Measurements from ENCODE around the gene ZP3. TPM values are rescaled to one million over a fixed set of nuclear protein-coding genes. Genes with fewer than 3 reads are reported as not detected.

Gene ZP3
- total and polyA plus RNA-seq, 2 of the 8 experiments (the other 6 are each of a cell fraction or from before 2014, with no cell fraction given): 1.5 to 2.4 TPM

GRCh38 chr7:76400248-76400647 is 24.5 kb upstream of the ZP3 start:
- Histone ChIP-seq H3K9ac (replicated peaks in 1 of 4; ENCODE audit: extremely low read depth in 1 of 4, low read depth in 3 of 4, low read length in 3 of 4) (no peak overlapping the region), H3K4ac (replicated peaks; ENCODE audit: insufficient read length, low read depth, low read length) (no peak overlapping the region), H2BK120ac (replicated peaks; ENCODE audit: low read depth, low read length) (no peak overlapping the region), H3K4me2 (ENCODE audit: insufficient read depth in 1 of 2, low read depth in 2 of 2, low read length in 2 of 2) (no peak overlapping the region), H2BK5ac (ENCODE audit: low read depth, low read length) (no peak overlapping the region), H3K27me3 (replicated peaks in 1 of 4; ENCODE audit: control insufficient read depth in 3 of 4, extremely low read depth in 1 of 4, insufficient read depth in 3 of 4, low read length in 3 of 4) (peaks cover 0 to 4% (median 2%) of the 10 kb centered on the region in 4 experiments; a peak in 2 of 7 replicates), H3K18ac (ENCODE audit: extremely low read depth, low read length) (no peak overlapping the region), H2BK15ac (ENCODE audit: low read length) (no peak overlapping the region), H3K23me2 (ENCODE audit: low read depth, low read length) (no peaks in the 10 kb centered on the region; the same call in 1 of the 2 replicates), H3K23ac (ENCODE audit: insufficient read length) (no peak overlapping the region), H4K8ac (ENCODE audit: extremely low read depth, insufficient read depth, low read length) (no peak overlapping the region), H4K5ac (ENCODE audit: insufficient read length, low read depth, low read length) (no peak overlapping the region), H3K56ac (replicated peaks; ENCODE audit: insufficient read length, low read depth, low read length) (no peak overlapping the region), H3K4me1 (replicated peaks in 1 of 4; ENCODE audit: control insufficient read depth in 3 of 4, insufficient read depth in 4 of 4, low read length in 3 of 4) (peaks cover 2 to 8% (median 4%) of the 10 kb centered on the region in 4 experiments; a peak in 5 of 7 replicates), H3K36me3 (ENCODE audit: control insufficient read depth in 2 of 4, insufficient read depth in 4 of 4, low read length in 3 of 4) (no peaks in the 10 kb centered on the region), H2AFZ (ENCODE audit: low read length) (no peak overlapping the region), H4K91ac (replicated peaks; ENCODE audit: insufficient read length, low read length) (no peak overlapping the region), H4K20me1 (replicated peaks in 1 of 2; ENCODE audit: control insufficient read depth in 1 of 2, insufficient read depth in 2 of 2, low read length in 2 of 2) (no peaks in the 10 kb centered on the region), H3K9me3 (ENCODE audit: insufficient read depth in 2 of 2, low read depth in 1 of 2, low read length in 1 of 2) (no peaks in the 10 kb centered on the region), H2BK20ac (ENCODE audit: low read length) (no peak overlapping the region), H3K79me2 (ENCODE audit: control insufficient read depth in 1 of 2, insufficient read depth in 2 of 2, low read length in 2 of 2) (no peaks in the 10 kb centered on the region), H3K27ac (ENCODE audit: low read depth, low read length) (no peak overlapping the region), H3K79me1 (ENCODE audit: low read depth, low read length) (no peaks in the 10 kb centered on the region; the same call in 1 of the 2 replicates), H2AK5ac (ENCODE audit: low read depth, low read length) (no peak overlapping the region), H3K4me3 (ENCODE audit: extremely low read depth in 1 of 4, insufficient read depth in 2 of 4, low read depth in 3 of 4, low read length in 4 of 4) (no peak overlapping the region), H3K14ac (ENCODE audit: insufficient read length) (no peak overlapping the region), H2BK12ac (ENCODE audit: low read depth, low read length) (no peak overlapping the region)
- no peak for FAIRE-seq
- no peak for DNase-seq (ENCODE audit: low read depth in 1 of 2, low spot score in 2 of 2)
- CTCF ChIA-PET (ENCODE audit: partially characterized antibody): interaction anchor here (1.1 kb wide), 1 partner anchor 69 kb away, joined by 3 read pairs; no protein-coding TSS in a partner anchor
- POLR2A ChIA-PET (ENCODE audit: partially characterized antibody): interaction anchor here (1.5 kb wide), 1 partner anchor 8 kb away, joined by 5 read pairs; no protein-coding TSS in a partner anchor
- no peak for TF ChIP-seq CTCF (IDR thresholded peaks at IDR 0.05; ENCODE audit: control extremely low read depth in 1 of 3, insufficient read depth in 1 of 3, low read depth in 1 of 3, low read length in 3 of 3)
- TF ChIP-seq EGR1 (IDR thresholded peaks at IDR 0.05; ENCODE audit: borderline replicate concordance, low read depth, low read length): no peak
- no peak for TF ChIP-seq TEAD4 (IDR thresholded peaks at IDR 0.05; ENCODE audit: low read depth, low read length)
- no peak for TF ChIP-seq BACH1 (IDR thresholded peaks at IDR 0.05; ENCODE audit: low read length)
- TF ChIP-seq RBBP5 (IDR thresholded peaks at IDR 0.05; ENCODE audit: borderline replicate concordance, low read depth, low read length): no peak
- TF ChIP-seq RFX5 (IDR thresholded peaks at IDR 0.05; ENCODE audit: borderline replicate concordance, low read depth, low read length): no peak
- 95% methylated on average over 22 of the region's 23 CpGs; no CpG with 5 or more reads in 1 of the 2 experiments for WGBS, 2 experiments (ENCODE audit: extremely low coverage in 1 of 2, insufficient coverage in 1 of 2, insufficient read length in 1 of 2, insufficient replicate concordance in 2 of 2, low coverage in 1 of 2, low lambda C conversion rate in 2 of 2, missing lambda C conversion rate in 1 of 2)
